Activated naive CD4-positive, alpha-beta T cell treated with anti-CD3 and anti-CD28 coated beads for 36 hours (primary cell): ENCODE measurements around the gene PFN4. TPM values are rescaled to one million over a fixed set of nuclear protein-coding genes. Genes with fewer than 3 reads are reported as not detected.

Experiments
- CTCF ChIA-PET: fragments of 350-600 bp; sonication (Branson Sonifier 250); formaldehyde crosslinking; loops from one replicate; lab custom pipeline; 2021; ENCODE audit warnings: antibody characterized with exemption; lab: Charles Lee
- DNase-seq: peaks from one replicate; pipeline ENCODE4 v3.0.0-alpha.2; 2020
- H3K27ac Mint-ChIP-seq: one replicate; pipeline ENCODE4 v1.8.0; 2021; ENCODE audit warnings: mild to moderate bottlenecking, mixed read lengths
- H3K27me3 Mint-ChIP-seq: one replicate; pipeline ENCODE4 v1.8.0; 2021; ENCODE audit warnings: low read depth, mixed read lengths
- H3K36me3 Mint-ChIP-seq: one replicate; pipeline ENCODE4 v1.8.0; 2021; ENCODE audit warnings: low read depth, mixed read lengths
- H3K4me1 Mint-ChIP-seq: one replicate; pipeline ENCODE4 v1.8.0; 2021; ENCODE audit warnings: low read depth, mixed read lengths
- H3K4me3 Mint-ChIP-seq: one replicate; pipeline ENCODE4 v1.8.0; 2021; ENCODE audit warnings: mild to moderate bottlenecking, moderate library complexity, mixed read lengths
- H3K9me3 Mint-ChIP-seq: one replicate; pipeline ENCODE4 v1.8.0; 2021; ENCODE audit warnings: mixed read lengths
- intact Hi-C: fragments of 100-400 bp; cut with micrococcal nuclease; formaldehyde crosslinking; loops from one replicate; pipeline ENCODE4 v1.15.1; 2023
- total RNA-seq, 2 experiments: library from RNA; stranded (reverse); gene quantifications; one replicate each; pipeline ENCODE4 v1.2.3, GENCODE V29; 2021

PFN4 gene
- total RNA-seq, 2 experiments from 2014 or later = 0.32 TPM; not detected in 1

GRCh38 chr2:24076849-24077534 is 46.1 kb downstream of the PFN4 start:
- CTCF ChIA-PET = interaction anchor here (0.5 to 2.2 kb wide), 5 partner anchors 8 to 252 kb away, joined by 3 to 10 read pairs (median 4); partner anchors contain the start of genes ATAD2B and TP53I3
- H3K4me3 Mint-ChIP-seq = peak overlapping the region; percentile 97
- peaks cover 31% of the 10 kb centered on the region for H3K4me1 Mint-ChIP-seq
- H3K27me3 Mint-ChIP-seq = no peaks in the 10 kb centered on the region
- H3K36me3 Mint-ChIP-seq = peaks cover 5% of the 10 kb centered on the region
- DNase-seq = no peak
- H3K27ac Mint-ChIP-seq = no peak overlapping the region
- no peaks in the 10 kb centered on the region for H3K9me3 Mint-ChIP-seq
- intact Hi-C loops = loop anchor here (1.0 to 5.0 kb wide), 13 partner anchors 7 to 965 kb away; partner anchors contain the start of genes ATAD2B, CENPO, EFR3B and FAM228B

- CTCF ChIA-PET = interaction anchor here (0.5 to 2.2 kb wide), 9 partner anchors 9 to 251 kb away, joined by 3 to 10 read pairs (median 4); partner anchors contain the start of genes ATAD2B, TP53I3 and WDCP
- Mint-ChIP-seq H3K36me3 (peaks cover 5% of the 10 kb centered on the region), H3K4me1 (peaks cover 36% of the 10 kb centered on the region), H3K27ac (peak within 1 kb of the TSS; percentile 93), H3K27me3 (no peaks in the 10 kb centered on the region), H3K4me3 (peak within 1 kb of the TSS; percentile 97), H3K9me3 (no peaks in the 10 kb centered on the region)
- intact Hi-C loops = loop anchor here (1.0 to 5.0 kb wide), 13 partner anchors 8 to 966 kb away; partner anchors contain the start of genes ATAD2B, CENPO, EFR3B and FAM228B
- peak; percentile 100 for DNase-seq
Observed at GRCh38 chr2:24075915-24076848, 47.0 kb downstream of the PFN4 start, which contains the start of gene SF3B6. SF3B6 (minus strand) TSS chr2:24076326; CDS start chr2:24076229, 97 bp downstream.

GRCh38 chr2:24075259-24075658 is 47.9 kb downstream of the PFN4 start:
- Mint-ChIP-seq H3K4me1 (peaks cover 36% of the 10 kb centered on the region), H3K27ac (peak overlapping the region; percentile 93), H3K9me3 (no peaks in the 10 kb centered on the region), H3K4me3 (peak overlapping the region; percentile 97), H3K27me3 (no peaks in the 10 kb centered on the region), H3K36me3 (peaks cover 5% of the 10 kb centered on the region)
- no peak for DNase-seq
- CTCF ChIA-PET = interaction anchor here (0.6 to 1.1 kb wide), 2 partner anchors 28 to 248 kb away, joined by 4 read pairs; partner anchors contain the start of gene WDCP
- intact Hi-C loops = loop anchor here (5.0 kb wide), 2 partner anchors 502 to 967 kb away; partner anchors contain the start of gene EFR3B

DNA sequence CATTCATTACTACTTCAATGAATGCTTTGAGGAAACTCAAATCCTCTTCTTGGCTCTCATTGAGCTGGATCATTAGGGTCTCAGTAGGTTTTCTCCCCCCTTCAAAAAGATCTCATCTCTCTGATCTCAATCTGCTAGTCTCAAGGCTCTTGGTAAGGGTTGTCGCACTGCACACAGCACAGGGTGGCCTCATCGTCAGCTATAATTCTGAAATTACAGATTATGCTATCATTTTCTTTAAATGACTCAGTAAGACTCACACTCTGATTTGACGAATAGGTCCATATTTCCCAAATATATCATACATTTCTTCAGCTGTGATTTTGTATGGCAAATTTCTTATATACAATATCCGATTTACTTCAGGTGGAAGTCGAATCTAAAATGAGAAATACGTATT is 49.3 kb downstream of the PFN4 start:
- H3K27me3 Mint-ChIP-seq = no peaks in the 10 kb centered on the region
- CTCF ChIA-PET = interaction anchor here (0.7 to 1.3 kb wide), 2 partner anchors 10 to 11 kb away, joined by 4 read pairs; partner anchors contain the start of gene TP53I3
- no peak overlapping the region for H3K4me3 Mint-ChIP-seq
- peaks cover 36% of the 10 kb centered on the region for H3K4me1 Mint-ChIP-seq
- intact Hi-C loops = no loop called here
- peak overlapping the region; percentile 28 for H3K27ac Mint-ChIP-seq
- DNase-seq = no peak
- H3K9me3 Mint-ChIP-seq = no peaks in the 10 kb centered on the region
- H3K36me3 Mint-ChIP-seq = peaks cover 7% of the 10 kb centered on the region

GRCh38 chr2:24072259-24072658 is 50.9 kb downstream of the PFN4 start:
- H3K27ac Mint-ChIP-seq = no peak overlapping the region
- no peaks in the 10 kb centered on the region for H3K9me3 Mint-ChIP-seq
- no peak for DNase-seq
- peaks cover 30% of the 10 kb centered on the region for H3K4me1 Mint-ChIP-seq
- H3K27me3 Mint-ChIP-seq = no peaks in the 10 kb centered on the region
- no peak overlapping the region for H3K4me3 Mint-ChIP-seq
- CTCF ChIA-PET = interaction anchor here (0.6 to 1.4 kb wide), 2 partner anchors 12 to 19 kb away, joined by 3 read pairs; no protein-coding TSS in a partner anchor
- intact Hi-C loops = no loop called here
- H3K36me3 Mint-ChIP-seq = peaks cover 10% of the 10 kb centered on the region

GRCh38 chr2:24065341-24065740 is 57.8 kb downstream of the PFN4 start:
- Mint-ChIP-seq H3K4me3 (no peak overlapping the region), H3K9me3 (no peaks in the 10 kb centered on the region), H3K27ac (no peak overlapping the region), H3K4me1 (peaks cover 11% of the 10 kb centered on the region), H3K36me3 (peaks cover 6% of the 10 kb centered on the region), H3K27me3 (no peaks in the 10 kb centered on the region)
- intact Hi-C loops = loop anchor here (1.0 kb wide), 1 partner anchor 18 kb away; the partner anchor contains the start of gene WDCP
- CTCF ChIA-PET = interaction anchor here (1.2 to 1.7 kb wide), 2 partner anchors 19 to 241 kb away, joined by 6 read pairs; partner anchors contain the start of gene TP53I3
- DNase-seq = no peak

Other genes with a start within 250 kb of the PFN4 start
- 10 to 100 TPM; 12.9 to 15.4 TPM for gene ATAD2B, start 196.2 kb downstream of the PFN4 start, total RNA-seq
- gene UBXN2A, start 182.9 kb downstream of the PFN4 start, total RNA-seq = 1 to 10 TPM; 7.6 to 7.7 TPM
- under 1 TPM; 0.15 to 0.24 TPM for gene MFSD2B, start 113.2 kb downstream of the PFN4 start, total RNA-seq
- 10 to 100 TPM; 17.6 to 21.1 TPM for gene WDCP, start 75.9 kb downstream of the PFN4 start, total RNA-seq
- gene FKBP1B, start 73.6 kb downstream of the PFN4 start, total RNA-seq = under 1 TPM in 1 of 2 experiments, not detected in 1; 0.35 TPM
- gene SF3B6, start 47.0 kb downstream of the PFN4 start, total RNA-seq = 100 to 1,000 TPM; 151 to 164 TPM
- gene TP53I3, start 38.5 kb downstream of the PFN4 start, total RNA-seq = under 1 TPM; 0.60 to 0.81 TPM
- gene FAM228B, start 135 bp upstream of the PFN4 start, total RNA-seq = 1 to 10 TPM; 3.6 to 4.1 TPM
- gene FAM228A, start 51.7 kb upstream of the PFN4 start, total RNA-seq = under 1 TPM in 1 of 2 experiments, not detected in 1; 0.26 TPM
- gene ITSN2, start 237.2 kb upstream of the PFN4 start, total RNA-seq = 10 to 100 TPM; 46.1 to 46.7 TPM